ENCODE results near the gene NSUN4. TPM values are rescaled to one million over a fixed set of nuclear protein-coding genes. Genes with fewer than 3 reads are reported as not detected.
"Not testable (repeated sequence)": the region's sequence is repeated elsewhere in the genome, so short reads cannot be mapped to it uniquely, and the experiment has no call there.

The NSUN4 gene
- total and polyA plus RNA-seq, 12 donors: 9.6 to 18.7 (median 15.6) TPM

- intact Hi-C loops (cut with DNase I): no loop called here
- no peaks in the 10 kb centered on the region for H3K4me1 ChIP-seq
- ATAC-seq (no peak), DNase-seq (no peak)
- no peak overlapping the region for H3K4me3 ChIP-seq
- H3K27me3 ChIP-seq: no peaks in the 10 kb centered on the region
- WGBS, 2 donors: 94 to 97% methylated on average over 5 of the region's 5 CpGs
- H3K27ac ChIP-seq: no peak overlapping the region
- H3K36me3 ChIP-seq: peaks cover 0 to 98% (median 39%) of the 10 kb centered on the region in 9 donors
- H3K9me3 ChIP-seq: no peaks in the 10 kb centered on the region
- TF ChIP-seq CTCF (IDR thresholded peaks at IDR 0.05): no peak
Observed at GRCh38 chr1:46363121-46363520, 22.5 kb downstream of the NSUN4 start.

- TF ChIP-seq CTCF (IDR thresholded peaks at IDR 0.05): no peak
- no peak for DNase-seq
- Histone ChIP-seq H3K36me3 (peaks cover 0 to 97% (median 39%) of the 10 kb centered on the region in 9 donors), H3K4me3 (no peak overlapping the region), H3K27ac (no peak overlapping the region), H3K4me1 (peaks cover 0 to 2% (median 0%) of the 10 kb centered on the region in 9 donors), H3K9me3 (no peaks in the 10 kb centered on the region), H3K27me3 (no peaks in the 10 kb centered on the region)
- intact Hi-C loops (cut with DNase I): no loop called here
- WGBS, 2 donors: 88 to 90% methylated on average over 5 of the region's 5 CpGs
- no peak for ATAC-seq
Observed at GRCh38 chr1:46364612-46365011, 24.0 kb downstream of the NSUN4 start.

GRCh38 chr1:46365796-46366195, 25.2 kb downstream of the NSUN4 start:
- WGBS, 2 donors: 97 to 99% methylated on average over 8 of the region's 8 CpGs
- Histone ChIP-seq H3K36me3 (peaks cover 0 to 87% (median 35%) of the 10 kb centered on the region in 9 donors), H3K4me1 (peaks cover 0 to 14% (median 0%) of the 10 kb centered on the region in 9 donors)
- H3K9me3 ChIP-seq; ATAC-seq; H3K27ac ChIP-seq; H3K27me3 ChIP-seq; DNase-seq; intact Hi-C loops (cut with DNase I); H3K4me3 ChIP-seq: not testable (repeated sequence)

GRCh38 chr1:46367072-46367471, 26.5 kb downstream of the NSUN4 start:
- 93 to 97% methylated on average over 3 of the region's 3 CpGs for WGBS, 2 donors
- Histone ChIP-seq H3K4me1 (peaks cover 0 to 17% (median 0%) of the 10 kb centered on the region in 9 donors), H3K27ac (no peak overlapping the region), H3K9me3 (no peaks in the 10 kb centered on the region), H3K4me3 (no peak overlapping the region), H3K36me3 (peaks cover 0 to 74% (median 23%) of the 10 kb centered on the region in 9 donors), H3K27me3 (no peaks in the 10 kb centered on the region)
- no peak for TF ChIP-seq CTCF (IDR thresholded peaks at IDR 0.05)
- ATAC-seq (no peak), DNase-seq (no peak)
- intact Hi-C loops (cut with DNase I): no loop called here

GRCh38 chr1:46367701-46368100, 27.1 kb downstream of the NSUN4 start:
- ATAC-seq; H3K27me3 ChIP-seq; H3K4me3 ChIP-seq; H3K9me3 ChIP-seq; H3K27ac ChIP-seq; intact Hi-C loops (cut with DNase I); DNase-seq: not testable (repeated sequence)
- peaks cover 0 to 17% (median 0%) of the 10 kb centered on the region in 9 donors for H3K4me1 ChIP-seq
- WGBS, 2 donors: 97 to 98% methylated on average over 8 of the region's 8 CpGs
- H3K36me3 ChIP-seq: peaks cover 0 to 68% (median 17%) of the 10 kb centered on the region in 9 donors
